NCI-H526 treated with DMSO at 0.1 percent for 48 hours (cell line): ENCODE measurements around the gene TRMT6.

Experiments
- DNase-seq: peaks from one replicate; lab custom pipeline; 2025; lab: John Stamatoyannopoulos, UW

TRMT6 gene

DNA sequence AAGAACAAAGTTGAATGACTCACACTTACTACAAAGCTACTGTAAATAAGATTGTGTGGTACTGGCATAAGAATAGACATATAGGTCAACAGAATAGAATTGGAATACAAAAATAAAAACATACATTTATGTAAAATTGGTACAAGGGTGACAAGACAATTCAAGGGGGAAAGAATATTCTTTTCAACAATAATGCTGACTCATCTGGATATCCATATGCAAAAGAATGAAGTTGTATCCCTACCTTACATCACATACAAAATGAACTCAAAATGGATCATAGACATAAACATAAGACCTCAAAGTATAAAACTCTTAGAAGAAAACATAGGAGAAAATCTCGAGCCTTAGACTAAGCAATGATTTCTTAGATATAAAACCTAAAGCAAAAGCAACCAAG is 50.9 kb downstream of the TRMT6 start:
- no peak for DNase-seq

DNA sequence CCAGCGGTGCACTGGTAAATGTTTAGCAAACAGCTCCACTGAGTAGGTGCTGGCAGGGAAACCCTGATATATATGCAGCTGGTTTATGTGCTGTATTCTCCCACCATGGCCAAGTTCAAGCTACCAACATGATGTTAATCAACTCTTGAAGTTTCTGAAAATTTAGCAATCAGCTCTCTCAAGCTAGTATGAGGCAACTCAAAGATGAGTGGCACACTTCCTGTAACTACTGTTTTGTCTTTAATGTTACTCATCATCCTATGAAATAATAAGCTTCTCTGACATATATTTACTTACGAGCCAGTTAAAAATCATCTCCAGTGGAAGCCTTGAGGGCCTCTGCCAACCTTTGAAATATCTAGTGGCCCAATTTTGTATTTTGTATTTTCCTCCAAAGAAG is 54.7 kb downstream of the TRMT6 start:
- no peak for DNase-seq

DNA sequence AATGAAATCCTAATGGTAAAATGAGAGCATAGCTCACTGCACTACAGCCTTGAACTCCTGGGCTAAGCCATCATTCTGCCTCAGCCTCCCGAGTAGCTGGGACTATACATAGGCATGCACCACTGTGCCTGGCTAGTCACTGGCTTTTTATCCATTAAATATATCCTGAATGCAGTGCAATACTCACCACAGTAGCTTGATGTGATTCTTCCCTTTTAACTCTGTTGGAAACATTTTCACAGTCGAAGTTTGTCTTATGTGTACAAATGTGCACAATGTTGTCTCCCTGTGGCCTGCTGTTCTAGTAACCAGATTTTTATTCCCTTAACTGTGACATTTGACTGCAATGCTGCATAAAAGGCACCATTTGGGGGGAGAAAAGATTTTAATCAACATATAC is 56.7 kb downstream of the TRMT6 start:
- DNase-seq: no peak

DNA sequence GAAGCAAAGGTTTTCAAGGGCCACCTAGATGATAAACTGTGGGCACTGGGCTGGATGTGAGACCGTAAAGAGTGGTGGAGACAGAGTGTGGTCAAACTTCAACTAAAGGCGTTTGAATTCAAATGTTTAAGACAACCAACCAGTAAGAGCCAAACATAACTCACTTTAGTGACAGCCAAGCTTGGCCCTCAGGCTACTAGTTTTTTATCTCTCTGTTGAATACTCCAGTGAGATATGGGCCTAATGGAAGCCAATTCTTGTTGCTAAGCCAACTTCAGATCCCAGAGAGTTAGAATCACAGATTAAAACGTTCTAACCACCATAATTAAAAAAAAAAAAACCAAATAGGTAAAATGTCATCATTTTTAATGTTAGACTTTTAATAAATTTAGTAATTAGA is 57.3 kb downstream of the TRMT6 start:
- no peak for DNase-seq

DNA sequence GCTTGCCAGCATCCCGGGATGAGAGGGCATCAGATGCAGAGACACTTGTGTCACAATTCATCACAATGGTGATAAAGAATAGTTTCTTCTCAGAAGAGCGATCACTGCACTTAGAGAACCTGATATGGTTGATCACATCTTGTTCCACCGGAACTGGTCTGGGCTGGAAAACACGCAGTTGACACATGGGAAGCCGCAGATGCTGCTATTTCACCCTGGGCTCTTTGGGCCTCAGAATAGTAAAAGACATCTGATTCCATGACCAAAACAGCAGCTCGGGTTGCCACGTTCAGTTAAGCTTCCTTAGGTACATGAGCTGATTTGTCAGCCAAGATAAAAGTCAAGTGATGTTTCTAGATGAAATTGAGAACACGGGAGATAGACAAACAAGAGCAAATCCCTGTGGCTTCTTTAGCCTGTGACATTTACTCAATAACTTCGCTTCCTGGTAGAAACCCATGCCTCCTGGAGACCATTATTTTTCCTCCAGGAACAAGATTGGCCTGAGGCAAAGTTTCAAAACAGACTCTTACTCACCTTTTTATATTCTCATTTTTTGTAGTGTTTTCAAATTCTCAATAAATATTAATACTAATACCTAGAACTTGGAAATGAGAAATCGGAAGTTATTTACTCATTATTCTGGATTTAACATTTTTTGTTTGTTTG is 59.4 kb downstream of the TRMT6 start:
- no peak for DNase-seq

DNA sequence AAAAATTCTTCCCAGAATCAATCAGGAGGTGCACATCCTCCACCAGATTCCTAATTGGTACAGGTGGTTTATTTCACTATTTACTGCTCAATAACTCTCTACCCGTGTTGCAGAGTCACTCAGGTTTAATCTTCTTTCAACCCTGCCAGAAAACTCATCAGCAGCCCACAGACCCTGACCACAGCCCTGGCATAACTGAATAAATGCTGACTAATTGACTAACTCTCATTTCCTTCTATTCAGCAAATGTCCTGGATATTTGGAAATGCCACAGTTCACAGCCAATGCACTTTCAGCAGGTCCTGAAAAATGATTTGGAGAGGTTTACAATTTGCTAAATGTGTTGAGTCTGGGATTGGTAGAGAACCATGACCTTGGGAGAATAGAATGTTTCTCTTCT is 62.3 kb downstream of the TRMT6 start:
- no peak for DNase-seq

DNA sequence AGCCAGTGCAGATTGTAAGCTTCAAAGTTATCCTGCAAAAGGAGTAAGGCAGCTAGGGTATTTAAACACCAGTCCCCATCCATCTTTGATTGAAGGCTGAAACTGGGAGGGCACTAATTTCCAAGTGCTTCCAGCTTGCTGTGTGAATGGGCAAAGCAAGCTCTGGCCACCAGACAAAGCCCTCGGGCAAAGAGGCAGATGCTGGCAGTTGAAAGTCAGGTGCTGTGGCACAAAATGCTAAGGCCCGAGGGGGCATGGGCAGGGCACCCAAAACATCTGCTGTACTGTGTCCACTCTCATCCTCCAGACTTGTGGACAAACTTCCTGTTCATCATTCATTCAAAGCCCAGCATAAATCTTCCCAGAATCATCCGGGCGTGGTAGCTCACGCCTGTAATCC is 62.9 kb downstream of the TRMT6 start:
- DNase-seq: no peak
